Fibroblast of pulmonary artery (primary cell): ENCODE results near the gene SCN7A.

Experiments used
- DNase-seq: peaks from one replicate; pipeline ENCODE4 v3.0.0-alpha.2; 2010; ENCODE audit warnings: low read depth
- H3K4me3 ChIP-seq: replicated peaks from 2 replicates; pipeline ENCODE4 v1.5.1; 2011; ENCODE audit warnings: low read depth, mild to moderate bottlenecking, control low read depth, low read length, moderate library complexity
- TF ChIP-seq, protein P1 (sequence below): IDR thresholded peaks from 2 replicates; pipeline ENCODE4 v1.5.1; 2011; ENCODE audit warnings: mild to moderate bottlenecking, control low read depth, low read length, inconsistent platforms; ENCODE audit errors: missing control alignments

The SCN7A gene

DNA sequence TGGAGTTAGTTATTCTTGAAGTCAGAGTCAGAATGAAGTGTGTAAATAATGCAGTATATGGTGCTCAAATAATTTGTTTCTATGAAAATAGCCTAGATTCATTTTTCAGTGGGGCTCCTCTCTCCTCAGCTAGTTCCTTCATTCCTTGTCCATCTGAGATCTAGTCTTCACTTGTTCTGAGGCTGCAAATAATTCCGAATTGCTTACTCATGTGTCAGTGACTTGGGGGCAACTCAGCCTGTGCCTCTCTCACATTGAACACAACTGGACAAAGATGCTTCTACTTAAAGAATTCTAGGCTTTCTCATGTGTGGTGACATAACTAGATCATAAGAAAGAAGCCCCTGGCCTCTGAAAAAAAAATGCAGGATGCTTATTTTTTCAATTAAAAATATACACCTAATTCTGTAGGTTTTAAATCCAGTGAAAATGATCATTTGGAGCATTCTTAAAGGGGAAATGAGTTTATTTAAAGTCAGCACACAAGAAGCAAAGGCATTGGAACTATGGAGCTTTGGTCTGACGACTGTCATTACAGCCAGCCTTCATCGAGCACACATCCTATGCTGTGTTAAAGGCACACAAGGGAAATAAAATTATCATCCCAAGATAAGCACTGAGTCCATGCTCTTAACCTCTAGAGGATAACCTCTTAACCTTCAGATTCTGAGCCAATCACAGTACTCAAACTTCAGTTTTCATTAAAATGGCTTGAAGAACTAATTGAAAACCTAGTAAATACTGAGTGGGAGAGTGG, 24.8 kb upstream of the SCN7A start:
- H3K4me3 ChIP-seq = no peak overlapping the region
- TF ChIP-seq, protein P1, sequence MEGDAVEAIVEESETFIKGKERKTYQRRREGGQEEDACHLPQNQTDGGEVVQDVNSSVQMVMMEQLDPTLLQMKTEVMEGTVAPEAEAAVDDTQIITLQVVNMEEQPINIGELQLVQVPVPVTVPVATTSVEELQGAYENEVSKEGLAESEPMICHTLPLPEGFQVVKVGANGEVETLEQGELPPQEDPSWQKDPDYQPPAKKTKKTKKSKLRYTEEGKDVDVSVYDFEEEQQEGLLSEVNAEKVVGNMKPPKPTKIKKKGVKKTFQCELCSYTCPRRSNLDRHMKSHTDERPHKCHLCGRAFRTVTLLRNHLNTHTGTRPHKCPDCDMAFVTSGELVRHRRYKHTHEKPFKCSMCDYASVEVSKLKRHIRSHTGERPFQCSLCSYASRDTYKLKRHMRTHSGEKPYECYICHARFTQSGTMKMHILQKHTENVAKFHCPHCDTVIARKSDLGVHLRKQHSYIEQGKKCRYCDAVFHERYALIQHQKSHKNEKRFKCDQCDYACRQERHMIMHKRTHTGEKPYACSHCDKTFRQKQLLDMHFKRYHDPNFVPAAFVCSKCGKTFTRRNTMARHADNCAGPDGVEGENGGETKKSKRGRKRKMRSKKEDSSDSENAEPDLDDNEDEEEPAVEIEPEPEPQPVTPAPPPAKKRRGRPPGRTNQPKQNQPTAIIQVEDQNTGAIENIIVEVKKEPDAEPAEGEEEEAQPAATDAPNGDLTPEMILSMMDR = no peak
- DNase-seq = no peak

DNA sequence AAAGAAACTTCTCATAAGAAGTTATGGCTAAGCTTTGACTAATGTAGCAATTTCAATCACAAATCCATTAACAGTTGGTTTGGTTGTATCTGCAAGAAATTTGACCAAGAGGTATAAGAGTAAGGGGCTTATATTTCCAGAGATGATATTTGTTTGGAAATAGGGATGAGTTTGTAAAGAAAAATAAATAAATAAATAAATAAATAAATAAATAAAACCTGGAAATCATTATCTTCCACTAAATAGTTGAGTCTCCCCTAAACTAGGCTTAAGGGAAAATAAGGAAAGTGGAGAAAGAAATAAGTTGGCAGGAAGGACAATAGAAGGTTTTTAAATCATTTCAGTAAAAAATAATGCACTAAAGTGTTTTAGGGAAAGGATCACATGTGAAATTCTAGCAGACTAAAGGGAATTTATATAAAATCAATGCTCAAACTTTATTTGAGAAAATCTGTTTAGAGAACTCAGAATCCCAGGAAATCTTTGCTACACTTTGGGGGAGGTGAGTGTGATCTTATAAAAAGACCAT, 23.5 kb upstream of the SCN7A start:
- no peak for DNase-seq
- no peak overlapping the region for H3K4me3 ChIP-seq
- TF ChIP-seq, protein P1 = no peak

DNA sequence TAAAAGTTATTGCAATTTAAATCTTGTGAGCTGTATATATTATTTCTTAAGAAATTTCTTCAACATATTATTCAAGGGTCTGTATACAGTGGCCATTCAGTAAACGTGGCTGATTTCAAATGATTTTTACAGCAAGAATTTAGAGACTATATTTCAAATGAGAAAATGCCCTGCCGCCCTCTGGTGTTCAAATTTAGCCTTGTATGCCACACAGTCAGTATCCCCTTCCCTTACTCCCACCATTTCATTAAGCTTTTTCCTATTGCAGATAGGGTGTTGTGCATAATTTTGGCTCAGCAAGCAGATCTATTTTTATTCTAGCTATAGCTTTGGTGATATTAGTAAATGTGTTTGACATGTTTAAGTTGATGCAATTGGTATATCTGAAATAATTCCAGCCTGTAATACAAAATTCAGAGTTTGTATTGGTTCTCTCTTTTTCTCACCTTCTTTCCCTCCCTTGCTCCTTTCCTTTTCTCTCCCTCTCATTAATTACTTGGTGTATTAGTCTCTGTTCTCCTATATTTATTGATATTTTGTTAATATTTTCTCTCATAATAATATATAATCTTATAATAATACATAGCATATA, 22.8 kb upstream of the SCN7A start:
- no peak overlapping the region for H3K4me3 ChIP-seq
- TF ChIP-seq, protein P1 = peak; percentile 80
- DNase-seq = peak; percentile 54

DNA sequence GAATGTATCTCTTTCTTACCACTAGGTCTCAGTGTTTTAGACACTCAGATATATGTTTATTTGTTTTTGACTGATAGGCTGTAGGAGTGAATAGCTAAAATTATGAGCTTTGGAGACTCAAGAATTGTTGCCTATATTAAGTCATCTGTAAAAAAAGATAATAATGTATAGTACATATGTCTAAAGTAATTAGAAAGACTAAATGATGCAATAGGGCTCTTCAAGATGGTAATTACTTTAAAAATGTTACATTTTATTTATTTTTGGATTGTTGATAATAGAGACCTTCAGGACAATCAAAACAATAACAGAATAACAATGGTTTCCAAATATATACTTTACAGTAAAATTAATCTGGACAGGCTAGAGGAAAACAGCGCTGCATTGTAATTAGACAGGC, 19.9 kb upstream of the SCN7A start:
- no peak for DNase-seq
- no peak overlapping the region for H3K4me3 ChIP-seq
- TF ChIP-seq, protein P1 = no peak

DNA sequence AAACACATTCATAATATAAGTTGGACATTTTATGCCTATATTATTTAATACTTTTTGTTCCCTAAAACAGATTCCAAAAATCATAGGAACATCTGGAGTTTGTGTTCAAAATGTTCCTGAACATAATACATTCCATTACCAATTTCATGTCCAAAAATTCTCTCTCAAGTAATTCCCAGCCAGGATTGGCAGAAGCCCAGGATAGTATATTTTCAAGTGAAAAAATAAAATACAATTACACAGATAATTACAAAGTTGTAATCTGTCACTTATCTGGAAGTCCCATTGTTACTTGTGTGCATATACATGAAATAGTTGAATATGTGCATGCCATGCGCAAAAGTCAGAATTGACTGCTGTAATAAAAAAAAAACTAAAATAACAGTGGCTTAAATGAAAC, 5.2 kb upstream of the SCN7A start:
- TF ChIP-seq, protein P1 = no peak

DNA sequence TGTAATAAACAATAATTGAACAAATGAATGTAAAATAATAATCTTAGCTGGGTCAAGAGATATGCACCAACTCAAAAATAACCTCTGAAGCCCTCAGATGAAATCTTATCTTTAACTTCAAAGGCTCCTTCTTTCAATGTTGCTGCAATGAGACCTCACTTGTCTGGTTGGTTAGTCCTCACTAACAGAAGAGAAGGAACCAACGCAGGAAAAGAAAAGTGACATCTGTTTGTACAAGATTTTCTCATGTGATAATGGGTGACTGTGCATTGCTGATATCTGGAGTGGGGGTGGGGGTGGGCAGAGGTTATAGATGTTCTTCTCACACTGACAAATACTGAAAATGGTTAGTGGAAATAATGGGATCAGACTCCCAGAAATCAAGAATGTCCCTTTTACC, 2.6 kb downstream of the SCN7A start:
- H3K4me3 ChIP-seq = no peak overlapping the region
- DNase-seq = no peak
- TF ChIP-seq, protein P1 = no peak

More for the DNA sequence above, 5.2 kb upstream of the SCN7A start:
- no peak overlapping the region for H3K4me3 ChIP-seq
- no peak for DNase-seq
